Measurements from ENCODE around the gene DPCD. TPM values are rescaled to one million over a fixed set of nuclear protein-coding genes. Genes with fewer than 3 reads are reported as not detected.

DPCD gene
- total RNA-seq, 2 donors from 2014 or later = 33.3 to 52.0 TPM

- Mint-ChIP-seq H3K4me3 (no peak overlapping the region), H3K4me1 (peaks cover 5% of the 10 kb centered on the region), H3K9me3 (no peaks in the 10 kb centered on the region), H3K36me3 (ENCODE audit: low read depth) (peaks cover 36% of the 10 kb centered on the region), H3K27ac (peak overlapping the region; percentile 24), H3K27me3 (ENCODE audit: insufficient read depth) (no peaks in the 10 kb centered on the region)
- H3K27ac ChIP-seq (ENCODE audit: low read depth, low read length) = peak overlapping the region; percentile 25
- no peaks in the 10 kb centered on the region for H3K9me3 ChIP-seq (ENCODE audit: control insufficient read depth, low read length)
- H3K27me3 ChIP-seq (ENCODE audit: control insufficient read depth, insufficient read depth, low read length, poor library complexity, severe bottlenecking) = no peaks in the 10 kb centered on the region
- no peaks in the 10 kb centered on the region for H3K4me1 ChIP-seq (ENCODE audit: control insufficient read depth, insufficient read depth, low read length)
- H3K9ac ChIP-seq (ENCODE audit: extremely low read depth, low read length, poor library complexity, severe bottlenecking) = no peak overlapping the region
- no peak overlapping the region for H3K4me3 ChIP-seq (ENCODE audit: low read length)
- 87 to 92% methylated on average over 13 to 15 of the region's 15 CpGs for WGBS, 2 experiments (ENCODE audit: insufficient coverage in 1 of 2, insufficient read length in 1 of 2)
- TF ChIP-seq, protein P1, sequence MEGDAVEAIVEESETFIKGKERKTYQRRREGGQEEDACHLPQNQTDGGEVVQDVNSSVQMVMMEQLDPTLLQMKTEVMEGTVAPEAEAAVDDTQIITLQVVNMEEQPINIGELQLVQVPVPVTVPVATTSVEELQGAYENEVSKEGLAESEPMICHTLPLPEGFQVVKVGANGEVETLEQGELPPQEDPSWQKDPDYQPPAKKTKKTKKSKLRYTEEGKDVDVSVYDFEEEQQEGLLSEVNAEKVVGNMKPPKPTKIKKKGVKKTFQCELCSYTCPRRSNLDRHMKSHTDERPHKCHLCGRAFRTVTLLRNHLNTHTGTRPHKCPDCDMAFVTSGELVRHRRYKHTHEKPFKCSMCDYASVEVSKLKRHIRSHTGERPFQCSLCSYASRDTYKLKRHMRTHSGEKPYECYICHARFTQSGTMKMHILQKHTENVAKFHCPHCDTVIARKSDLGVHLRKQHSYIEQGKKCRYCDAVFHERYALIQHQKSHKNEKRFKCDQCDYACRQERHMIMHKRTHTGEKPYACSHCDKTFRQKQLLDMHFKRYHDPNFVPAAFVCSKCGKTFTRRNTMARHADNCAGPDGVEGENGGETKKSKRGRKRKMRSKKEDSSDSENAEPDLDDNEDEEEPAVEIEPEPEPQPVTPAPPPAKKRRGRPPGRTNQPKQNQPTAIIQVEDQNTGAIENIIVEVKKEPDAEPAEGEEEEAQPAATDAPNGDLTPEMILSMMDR (conservative IDR thresholded peaks at IDR 0.05) = no peak
- no peak for DNase-seq
- peaks cover 29% of the 10 kb centered on the region for H3K36me3 ChIP-seq (ENCODE audit: control insufficient read depth, insufficient read depth, low read length)
These were observed 62.7 kb downstream of the DPCD start for GRCh38 chr10:101650863-101651262.

GRCh38 chr10:101651336-101651735 lies 63.2 kb downstream of the DPCD start:
- Mint-ChIP-seq H3K4me1 (peaks cover 5% of the 10 kb centered on the region), H3K9me3 (no peaks in the 10 kb centered on the region), H3K27me3 (ENCODE audit: insufficient read depth) (no peaks in the 10 kb centered on the region), H3K36me3 (ENCODE audit: low read depth) (peaks cover 40% of the 10 kb centered on the region), H3K27ac (no peak overlapping the region), H3K4me3 (no peak overlapping the region)
- DNase-seq = no peak
- H3K9me3 ChIP-seq (ENCODE audit: control insufficient read depth, low read length) = no peaks in the 10 kb centered on the region
- H3K27ac ChIP-seq (ENCODE audit: low read depth, low read length) = peak overlapping the region; percentile 46
- H3K4me1 ChIP-seq (ENCODE audit: control insufficient read depth, insufficient read depth, low read length) = no peaks in the 10 kb centered on the region
- H3K4me3 ChIP-seq (ENCODE audit: low read length) = no peak overlapping the region
- TF ChIP-seq, protein P1 (conservative IDR thresholded peaks at IDR 0.05) = no peak
- no peaks in the 10 kb centered on the region for H3K27me3 ChIP-seq (ENCODE audit: control insufficient read depth, insufficient read depth, low read length, poor library complexity, severe bottlenecking)
- peaks cover 34% of the 10 kb centered on the region for H3K36me3 ChIP-seq (ENCODE audit: control insufficient read depth, insufficient read depth, low read length)
- H3K9ac ChIP-seq (ENCODE audit: extremely low read depth, low read length, poor library complexity, severe bottlenecking) = no peak overlapping the region
- WGBS, 2 experiments (ENCODE audit: insufficient coverage in 1 of 2, insufficient read length in 1 of 2) = 67 to 82% methylated on average over 4 to 5 of the region's 5 CpGs

- no peaks in the 10 kb centered on the region for H3K9me3 ChIP-seq (ENCODE audit: control insufficient read depth, low read length)
- H3K27ac ChIP-seq (ENCODE audit: low read depth, low read length) = no peak overlapping the region
- Mint-ChIP-seq H3K36me3 (ENCODE audit: low read depth) (peaks cover 40% of the 10 kb centered on the region), H3K9me3 (no peaks in the 10 kb centered on the region), H3K4me3 (no peak overlapping the region), H3K4me1 (peaks cover 5% of the 10 kb centered on the region), H3K27ac (no peak overlapping the region), H3K27me3 (ENCODE audit: insufficient read depth) (no peaks in the 10 kb centered on the region)
- no peaks in the 10 kb centered on the region for H3K27me3 ChIP-seq (ENCODE audit: control insufficient read depth, insufficient read depth, low read length, poor library complexity, severe bottlenecking)
- H3K4me1 ChIP-seq (ENCODE audit: control insufficient read depth, insufficient read depth, low read length) = no peaks in the 10 kb centered on the region
- H3K4me3 ChIP-seq (ENCODE audit: low read length) = no peak overlapping the region
- no peak for DNase-seq
- no peak overlapping the region for H3K9ac ChIP-seq (ENCODE audit: extremely low read depth, low read length, poor library complexity, severe bottlenecking)
- peaks cover 38% of the 10 kb centered on the region for H3K36me3 ChIP-seq (ENCODE audit: control insufficient read depth, insufficient read depth, low read length)
- WGBS, 2 experiments (ENCODE audit: insufficient coverage in 1 of 2, insufficient read length in 1 of 2) = 97 to 99% methylated on average over 7 to 8 of the region's 8 CpGs
- TF ChIP-seq, protein P1 (conservative IDR thresholded peaks at IDR 0.05) = no peak
These were observed 65.4 kb downstream of the DPCD start for GRCh38 chr10:101653536-101653935.

Measured in endodermal cell (in vitro differentiated cells).